ENCODE data around the gene FOXD1.
A peak's percentile ranks its signal among the peaks of the same experiment; 100 is the strongest.
"Not testable (repeated sequence)": the region's sequence is repeated elsewhere in the genome, so short reads cannot be mapped to it uniquely, and the experiment has no call there.

The FOXD1 gene

DNA sequence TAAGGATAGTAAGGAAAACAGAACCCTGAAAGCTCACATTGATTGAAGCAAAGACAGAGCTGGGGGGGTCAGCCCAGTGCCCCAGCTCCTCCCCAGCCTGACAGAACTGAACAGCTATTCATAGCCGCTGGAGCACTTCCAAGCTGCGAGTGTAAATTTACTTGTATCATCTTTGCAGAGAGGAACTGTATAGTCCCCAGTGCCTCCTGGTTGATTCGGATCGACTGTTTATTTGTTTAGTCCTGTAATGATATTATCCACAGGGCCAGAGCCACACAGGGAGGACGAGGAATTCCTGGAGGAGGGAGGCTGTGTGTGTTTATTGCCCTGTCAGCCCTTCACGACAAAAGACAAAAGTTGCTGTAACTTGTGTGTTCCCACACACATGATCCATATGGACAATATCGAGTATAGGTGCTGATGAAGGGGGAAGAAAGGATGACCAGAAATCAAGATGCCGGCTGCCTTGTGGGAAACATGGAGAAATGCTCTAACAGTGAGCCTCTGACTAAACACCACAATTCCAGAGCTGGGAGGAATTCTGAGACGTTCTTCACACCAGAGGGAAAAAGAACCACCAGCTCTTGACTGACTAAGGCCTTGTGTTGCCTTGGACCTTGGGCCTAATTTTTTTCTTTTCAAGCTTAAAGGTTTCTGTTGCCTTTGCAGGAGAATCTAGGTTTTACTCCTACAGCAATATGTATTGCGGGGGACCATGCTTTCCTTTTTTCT, 31.1 kb downstream of the FOXD1 start:
- TF ChIP-seq, protein P1, sequence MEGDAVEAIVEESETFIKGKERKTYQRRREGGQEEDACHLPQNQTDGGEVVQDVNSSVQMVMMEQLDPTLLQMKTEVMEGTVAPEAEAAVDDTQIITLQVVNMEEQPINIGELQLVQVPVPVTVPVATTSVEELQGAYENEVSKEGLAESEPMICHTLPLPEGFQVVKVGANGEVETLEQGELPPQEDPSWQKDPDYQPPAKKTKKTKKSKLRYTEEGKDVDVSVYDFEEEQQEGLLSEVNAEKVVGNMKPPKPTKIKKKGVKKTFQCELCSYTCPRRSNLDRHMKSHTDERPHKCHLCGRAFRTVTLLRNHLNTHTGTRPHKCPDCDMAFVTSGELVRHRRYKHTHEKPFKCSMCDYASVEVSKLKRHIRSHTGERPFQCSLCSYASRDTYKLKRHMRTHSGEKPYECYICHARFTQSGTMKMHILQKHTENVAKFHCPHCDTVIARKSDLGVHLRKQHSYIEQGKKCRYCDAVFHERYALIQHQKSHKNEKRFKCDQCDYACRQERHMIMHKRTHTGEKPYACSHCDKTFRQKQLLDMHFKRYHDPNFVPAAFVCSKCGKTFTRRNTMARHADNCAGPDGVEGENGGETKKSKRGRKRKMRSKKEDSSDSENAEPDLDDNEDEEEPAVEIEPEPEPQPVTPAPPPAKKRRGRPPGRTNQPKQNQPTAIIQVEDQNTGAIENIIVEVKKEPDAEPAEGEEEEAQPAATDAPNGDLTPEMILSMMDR (IDR thresholded peaks at IDR 0.05; ENCODE audit: insufficient read depth, low read depth, low read length, missing control alignments), result no peak
- no peak overlapping the region for H3K4me3 ChIP-seq (ENCODE audit: low read depth, low read length)
- DNase-seq (ENCODE audit: low read depth), result no peak

GRCh38 chr5:73415617-73416016, 33.0 kb downstream of the FOXD1 start:
- no peak overlapping the region for H3K4me3 ChIP-seq (ENCODE audit: low read depth, low read length)
- TF ChIP-seq, protein P1 (IDR thresholded peaks at IDR 0.05; ENCODE audit: insufficient read depth, low read depth, low read length, missing control alignments), result no peak
- peak; percentile 9 for DNase-seq (ENCODE audit: low read depth)

- no peak overlapping the region for H3K4me3 ChIP-seq (ENCODE audit: low read depth, low read length)
- DNase-seq (ENCODE audit: low read depth), result no peak
- TF ChIP-seq, protein P1 (IDR thresholded peaks at IDR 0.05; ENCODE audit: insufficient read depth, low read depth, low read length, missing control alignments), result no peak
Measured at GRCh38 chr5:73415171-73415570, 33.4 kb downstream of the FOXD1 start.

- no peak for DNase-seq (ENCODE audit: low read depth)
- TF ChIP-seq, protein P1 (IDR thresholded peaks at IDR 0.05; ENCODE audit: insufficient read depth, low read depth, low read length, missing control alignments), result no peak
- H3K4me3 ChIP-seq (ENCODE audit: low read depth, low read length), result no peak overlapping the region
Measured at GRCh38 chr5:73412597-73412988, 36.0 kb downstream of the FOXD1 start.

- H3K4me3 ChIP-seq (ENCODE audit: low read depth, low read length), result no peak overlapping the region
- no peak for DNase-seq (ENCODE audit: low read depth)
- TF ChIP-seq, protein P1 (IDR thresholded peaks at IDR 0.05; ENCODE audit: insufficient read depth, low read depth, low read length, missing control alignments), result no peak
Measured at GRCh38 chr5:73411936-73412596, 36.5 kb downstream of the FOXD1 start.

DNA sequence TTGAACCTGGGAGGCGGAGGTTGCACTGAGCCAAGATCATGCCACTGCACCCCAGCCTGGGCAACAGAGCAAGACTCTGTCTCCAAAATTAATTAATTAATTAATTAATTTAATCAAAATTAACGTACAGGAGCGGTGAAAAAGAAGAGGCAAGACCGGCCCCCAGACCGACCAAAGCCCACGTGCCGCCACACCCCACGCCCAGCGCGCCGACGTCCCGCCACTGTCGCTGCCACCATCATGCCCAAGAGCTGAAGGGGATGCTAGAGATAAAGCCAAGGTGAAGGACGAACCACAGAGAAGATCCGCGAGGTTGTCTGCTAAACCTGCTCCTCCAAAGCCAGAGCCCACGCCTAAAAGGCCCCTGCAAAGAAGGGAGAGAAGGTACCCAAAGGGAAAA, 38.6 kb downstream of the FOXD1 start:
- DNase-seq (ENCODE audit: low read depth); H3K4me3 ChIP-seq (ENCODE audit: low read depth, low read length): not testable (repeated sequence)

- DNase-seq (ENCODE audit: low read depth), result no peak
- H3K4me3 ChIP-seq (ENCODE audit: low read depth, low read length), result no peak overlapping the region
- TF ChIP-seq, protein P1 (IDR thresholded peaks at IDR 0.05; ENCODE audit: insufficient read depth, low read depth, low read length, missing control alignments), result no peak
Measured at GRCh38 chr5:73405691-73406090, 42.9 kb downstream of the FOXD1 start.

All from GM12865 (cell line).